GM21723 (cell line): ENCODE results near the gene NRCAM.

Experiments
- ATAC-seq: cut with Tn5 transposase; IDR thresholded peaks from one replicate; pipeline ENCODE4 v1.9.1; 2021; ENCODE audit warnings: mild to moderate bottlenecking, moderate library complexity; ENCODE audit not compliant: unreplicated experiment

The NRCAM gene

DNA sequence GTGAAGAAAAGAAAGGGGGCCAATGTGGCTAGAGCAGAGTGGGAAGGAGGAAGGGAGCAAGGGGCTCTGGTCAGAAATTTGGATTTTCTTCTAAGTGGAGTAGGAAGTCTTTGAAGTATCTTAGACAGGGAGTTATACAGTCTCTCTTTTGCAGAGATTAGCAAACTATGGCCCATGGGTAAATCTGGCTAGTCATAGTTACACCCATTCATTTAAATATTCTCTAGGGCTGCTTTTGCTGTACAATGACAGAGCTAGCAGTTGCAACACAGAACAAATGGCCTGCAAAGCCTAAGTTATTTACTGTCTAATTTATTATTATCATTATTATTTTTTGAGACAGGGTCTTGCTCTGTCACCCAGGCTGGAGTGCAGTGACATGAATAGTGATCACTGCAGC is 315.6 kb downstream of the NRCAM start:
- no peak for ATAC-seq

GRCh38 chr7:108138911-108139310 is 317.3 kb downstream of the NRCAM start:
- no peak for ATAC-seq

- no peak for ATAC-seq
These were observed 318.2 kb downstream of the NRCAM start for GRCh38 chr7:108137993-108138392.

GRCh38 chr7:108137040-108137439 is 319.2 kb downstream of the NRCAM start:
- ATAC-seq = no peak

DNA sequence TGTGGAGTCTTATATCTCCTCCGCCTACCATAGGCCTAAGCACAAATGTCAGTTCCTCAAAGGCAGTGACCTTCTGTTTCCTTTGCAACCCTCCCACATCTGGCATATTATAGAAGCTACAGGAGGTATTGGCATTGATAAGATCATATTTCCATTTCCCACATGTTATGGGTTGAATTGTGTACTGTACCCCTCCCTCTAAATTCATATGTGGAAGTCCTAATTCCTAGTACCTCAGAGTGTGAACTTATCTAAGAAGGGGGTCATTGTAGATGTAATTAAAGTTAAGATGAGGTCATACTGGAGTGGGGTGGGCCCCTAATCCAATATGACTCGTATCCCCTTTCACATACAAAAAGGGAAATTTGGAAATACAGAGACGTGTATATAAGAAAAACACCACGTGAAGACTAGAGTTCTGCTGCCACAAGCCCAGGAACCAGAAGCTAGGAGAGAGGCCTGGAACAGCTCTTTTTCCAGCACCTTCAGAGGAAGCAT is 320.0 kb downstream of the NRCAM start:
- peak; percentile 35 for ATAC-seq

DNA sequence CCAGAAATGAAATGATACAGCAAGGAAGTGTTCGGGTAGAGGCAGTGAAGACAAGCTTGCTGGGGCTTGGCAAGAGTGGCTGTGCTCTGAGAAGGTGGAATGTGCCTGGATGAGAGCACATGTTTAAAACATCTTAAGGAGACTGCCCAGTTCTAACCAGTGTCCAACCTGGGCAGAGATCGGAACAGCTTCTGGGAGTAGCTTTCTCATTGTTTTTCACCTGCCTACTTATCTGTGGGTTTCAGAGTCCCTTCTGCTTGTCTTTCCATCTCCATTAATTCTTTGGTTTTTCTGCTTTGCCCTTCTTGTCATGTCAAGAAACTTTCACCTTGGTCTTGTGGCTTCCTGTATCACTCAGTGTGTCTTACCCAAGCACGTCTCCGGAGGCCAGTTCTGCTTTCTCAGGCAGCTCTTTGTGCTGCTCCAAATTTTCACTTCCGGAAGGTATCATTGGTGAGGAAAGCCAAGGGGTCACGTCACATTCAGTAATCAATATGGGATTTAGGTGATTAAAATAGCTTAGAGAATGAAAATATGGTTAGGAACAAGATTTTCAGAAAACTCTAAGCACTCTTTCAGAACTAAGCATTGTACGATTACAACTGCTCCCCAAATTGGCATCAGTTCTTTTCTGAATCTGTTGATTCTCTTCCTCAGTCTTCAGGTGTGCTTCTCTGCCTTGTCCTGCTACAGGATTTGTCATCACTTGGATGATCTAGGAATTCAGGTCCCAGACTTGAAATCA is 320.6 kb downstream of the NRCAM start:
- peak; percentile 98 for ATAC-seq

GRCh38 chr7:108134486-108134885 is 321.8 kb downstream of the NRCAM start:
- no peak for ATAC-seq

GRCh38 chr7:108132551-108133265 is 323.5 kb downstream of the NRCAM start:
- no peak for ATAC-seq

DNA sequence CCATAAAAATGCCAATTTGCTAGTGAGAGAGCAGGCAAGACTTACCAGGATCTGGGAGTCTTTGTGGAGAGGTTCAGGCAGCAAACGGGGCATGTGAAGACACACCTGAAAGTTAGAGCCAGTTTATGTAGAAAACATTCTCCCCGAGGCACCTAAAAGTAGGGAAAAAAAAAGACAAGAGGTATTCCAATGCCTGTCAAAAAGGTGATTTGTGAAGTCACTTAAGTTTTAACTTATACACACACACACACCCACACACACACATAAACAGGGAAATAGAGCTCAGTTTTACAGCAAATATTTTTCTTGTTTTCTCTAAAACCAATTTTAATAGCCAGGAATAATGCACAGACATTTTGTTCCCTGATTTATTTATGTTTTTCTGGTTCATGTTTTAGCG is 326.0 kb downstream of the NRCAM start, which contains the start of gene LAMB4:
TSS of gene LAMB4 (minus strand) at position 101 of the 400 bp plus-strand sequence. CDS start 7,197 bp downstream, outside the sequence.
- ATAC-seq = no peak

- no peak for ATAC-seq
These were observed 326.9 kb downstream of the NRCAM start for GRCh38 chr7:108129018-108129965.

DNA sequence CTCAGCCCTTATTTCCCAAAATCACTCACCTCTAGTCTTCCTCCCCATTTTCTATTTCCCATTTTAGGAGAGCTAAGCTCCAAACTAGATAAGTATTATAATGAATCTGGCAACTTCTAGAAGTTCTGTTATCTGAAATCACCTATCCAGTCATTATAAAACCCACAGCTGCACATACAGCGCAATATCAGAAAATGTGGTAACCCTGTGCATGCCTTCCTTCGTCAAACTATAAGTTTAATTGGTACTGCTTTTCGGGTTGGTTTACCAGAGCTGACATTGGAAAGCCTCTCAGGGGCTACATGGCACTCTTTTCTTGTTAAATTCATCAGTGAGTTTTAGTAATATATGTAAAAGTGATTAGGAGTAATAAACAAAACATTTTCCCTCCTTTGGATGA is 327.7 kb downstream of the NRCAM start:
- ATAC-seq = no peak

DNA sequence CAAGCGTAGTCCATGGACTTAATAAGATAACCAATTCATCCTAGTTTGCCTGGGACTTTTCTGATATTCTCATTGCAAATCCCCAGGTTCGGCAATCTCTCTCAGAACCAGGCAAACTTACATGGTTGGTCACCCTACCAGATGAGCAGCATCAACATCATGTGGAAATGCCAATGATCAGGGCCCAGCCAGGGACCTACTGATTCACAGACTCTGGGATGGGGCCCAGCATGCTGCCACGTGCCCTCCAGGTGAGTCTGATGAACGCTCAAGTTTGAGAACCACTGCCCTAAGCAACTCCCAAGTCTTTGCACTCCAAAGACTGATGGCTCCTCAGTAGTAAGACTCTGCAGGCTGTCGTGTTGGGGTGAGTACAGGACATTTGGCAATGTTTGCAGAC is 328.8 kb downstream of the NRCAM start:
- no peak for ATAC-seq

- ATAC-seq = no peak
These were observed 331.4 kb downstream of the NRCAM start for GRCh38 chr7:108124820-108125219.

- ATAC-seq = no peak
These were observed 334.1 kb downstream of the NRCAM start for GRCh38 chr7:108122181-108122580.

DNA sequence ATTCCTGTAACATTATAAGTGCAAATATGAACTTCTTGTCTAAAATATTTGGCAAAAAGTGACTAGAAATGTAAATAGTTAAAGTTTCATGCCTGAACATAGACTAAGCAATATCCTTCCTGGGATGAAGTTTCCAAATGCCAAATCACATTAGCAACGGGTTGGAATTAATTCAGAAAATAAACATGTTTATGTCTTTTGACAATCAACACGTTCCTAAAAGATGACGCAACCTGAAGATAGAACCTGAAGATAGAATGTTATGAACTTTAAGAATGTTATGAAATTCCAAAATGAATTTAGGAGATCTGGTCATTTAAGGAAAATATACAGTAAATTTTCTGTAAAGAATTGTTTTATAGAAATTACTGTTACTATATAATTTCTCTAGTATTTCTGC is 335.3 kb downstream of the NRCAM start:
- ATAC-seq = no peak

GRCh38 chr7:108120196-108120595 is 336.0 kb downstream of the NRCAM start:
- no peak for ATAC-seq

GRCh38 chr7:108118959-108119358 is 337.3 kb downstream of the NRCAM start:
- ATAC-seq = no peak

DNA sequence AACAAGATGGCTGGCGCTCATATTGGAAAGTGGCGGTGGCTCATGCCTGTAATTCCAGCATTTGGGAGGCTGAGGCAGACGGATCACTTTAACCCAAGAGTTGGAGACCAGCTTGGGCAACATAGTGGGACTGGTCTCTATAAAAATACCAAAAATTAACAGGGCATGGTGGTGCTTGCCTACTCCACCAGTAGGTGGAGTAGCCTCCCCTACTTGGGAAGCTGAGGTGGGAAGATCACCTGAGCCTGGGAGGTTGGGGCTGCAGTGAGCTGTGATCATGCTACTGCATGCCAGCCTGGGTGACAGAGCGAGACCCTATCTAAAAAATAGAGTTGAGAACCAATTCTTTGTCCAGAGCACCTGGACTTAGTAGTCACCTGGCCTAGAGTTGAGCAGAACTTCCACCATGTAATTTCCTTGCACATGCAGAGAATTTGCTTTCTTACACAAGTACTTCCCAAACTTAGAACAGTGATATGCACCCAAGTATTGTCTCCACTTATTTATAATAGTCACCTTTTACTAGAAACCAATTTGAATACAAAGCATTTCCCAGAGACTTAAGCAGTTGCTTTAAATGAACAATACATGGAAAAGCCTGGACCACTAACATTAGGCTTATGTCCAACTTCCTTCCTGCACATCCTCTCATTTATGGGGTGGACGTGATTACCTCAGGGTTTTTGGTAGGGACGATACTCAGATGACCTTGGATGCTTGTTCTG is 342.0 kb downstream of the NRCAM start:
- ATAC-seq = peak; percentile 72

DNA sequence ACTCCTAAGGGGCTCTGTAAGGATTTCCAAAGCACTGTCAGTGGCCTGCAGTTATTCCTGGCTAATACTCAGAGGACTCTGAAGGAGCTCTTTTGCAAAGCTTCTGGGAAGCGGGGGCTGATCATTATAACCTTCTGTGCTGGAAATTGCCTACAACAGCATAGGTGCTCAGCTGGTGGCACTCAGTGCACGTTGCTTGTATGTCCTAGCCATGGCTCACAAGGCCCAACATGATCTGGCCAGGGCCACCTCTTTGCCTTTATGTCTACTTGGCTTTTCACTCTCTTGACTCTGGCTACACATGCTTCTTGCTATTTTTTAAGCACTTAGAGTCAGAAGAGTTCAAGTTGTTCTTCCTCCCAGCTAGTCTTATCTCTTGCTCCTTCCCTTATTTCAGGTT is 343.6 kb downstream of the NRCAM start:
- no peak for ATAC-seq

GRCh38 chr7:108109221-108109908 is 346.9 kb downstream of the NRCAM start:
- peak; percentile 70 for ATAC-seq
